Esophagus muscularis mucosa (tissue), 4 donors: ENCODE data around the gene HSPA4. TPM values are rescaled to one million over a fixed set of nuclear protein-coding genes. Genes with fewer than 3 reads are reported as not detected.
"Not testable (repeated sequence)": the region's sequence is repeated elsewhere in the genome, so short reads cannot be mapped to it uniquely, and the experiment has no call there.

Source experiments
- DNase-seq: peaks from one replicate; pipeline ENCODE4 v3.0.0-alpha.2; 2017; ENCODE audit errors: extremely low spot score
- H3K27ac ChIP-seq, 4 donors: fragments of 200-600 bp; sonication (generic); replicated peaks in 1 of 4; 1 replicate in 3 of 4; 2 replicates in 1 of 4; pipeline ENCODE4 v1.5.1; 2016 to 2019; ENCODE audit warnings: mild to moderate bottlenecking in 1 of 4
- H3K27me3 ChIP-seq, 4 donors: fragments of 200-600 bp; sonication (generic); one replicate each; pipeline versions ENCODE4 v1.5.1 to v1.6.0; 2016 to 2019
- H3K36me3 ChIP-seq, 4 donors: fragments of 200-600 bp; sonication (generic); one replicate each; pipeline ENCODE4 v1.5.1; 2016 to 2019
- H3K4me1 ChIP-seq, 4 donors: fragments of 200-600 bp; sonication (generic); one replicate each; pipeline ENCODE4 v1.5.1; 2016 to 2019
- H3K4me3 ChIP-seq, 4 donors: fragments of 200-600 bp; sonication (generic); 1 replicate in 2 of 4; 2 replicates in 2 of 4; pipeline ENCODE4 v1.5.1; 2016 to 2019; ENCODE audit warnings: mild to moderate bottlenecking in 4 of 4, moderate library complexity in 1 of 4
- H3K9me3 ChIP-seq, 4 donors: fragments of 200-600 bp; sonication (generic); 1 replicate in 3 of 4; 2 replicates in 1 of 4; pipeline ENCODE4 v1.5.1; 2016 to 2019
- EP300 ChIP-seq: sonication (generic); formaldehyde crosslinking; IDR thresholded peaks from one replicate; pipeline ENCODE4 v1.6.1; 2017; ENCODE audit warnings: antibody characterized with exemption
- POLR2A ChIP-seq: fragments of 450-650 bp; IDR thresholded peaks from one replicate; pipeline ENCODE4 v1.6.1; 2017; ENCODE audit warnings: antibody characterized with exemption, moderate library complexity, mild to moderate bottlenecking, low read depth
- POLR2AphosphoS5 ChIP-seq, 2 donors: sonication (generic); formaldehyde crosslinking; IDR thresholded peaks; one replicate each; pipeline ENCODE4 v1.6.1; 2017; ENCODE audit warnings: antibody characterized with exemption in 2 of 2
- WGBS: methylation state at CpG from one replicate; pipeline ENCODE4 v1.1.5; 2018; 5-methylcytosine and 5-hydroxymethylcytosine counted together
- intact Hi-C: fragments of 100-400 bp; cut with DNase I; formaldehyde crosslinking; loops from one replicate; pipeline ENCODE4 v1.15.1; 2023
- total RNA-seq, 4 donors: library from RNA; depleted of rRNA; stranded (reverse); fragments of >200 nt; gene quantifications; one replicate each; pipeline versions ENCODE4 v1.1.0 to v1.2.1, GENCODE V29; 2016
- TF ChIP-seq, protein P1 (sequence below), 3 experiments: fragments of 200-600 bp in 2 of 3; fragments of 450-650 bp in 1 of 3; sonication (generic) in 2 of 3; IDR thresholded peaks; one replicate each; pipeline ENCODE4 v1.5.1; 2017 to 2019; ENCODE audit warnings: antibody characterized with exemption in 3 of 3, mild to moderate bottlenecking in 2 of 3, moderate library complexity in 1 of 3

The HSPA4 gene
- total RNA-seq: 10 to 100 TPM; 54.1 to 65.2 (median 55.3) TPM

DNA sequence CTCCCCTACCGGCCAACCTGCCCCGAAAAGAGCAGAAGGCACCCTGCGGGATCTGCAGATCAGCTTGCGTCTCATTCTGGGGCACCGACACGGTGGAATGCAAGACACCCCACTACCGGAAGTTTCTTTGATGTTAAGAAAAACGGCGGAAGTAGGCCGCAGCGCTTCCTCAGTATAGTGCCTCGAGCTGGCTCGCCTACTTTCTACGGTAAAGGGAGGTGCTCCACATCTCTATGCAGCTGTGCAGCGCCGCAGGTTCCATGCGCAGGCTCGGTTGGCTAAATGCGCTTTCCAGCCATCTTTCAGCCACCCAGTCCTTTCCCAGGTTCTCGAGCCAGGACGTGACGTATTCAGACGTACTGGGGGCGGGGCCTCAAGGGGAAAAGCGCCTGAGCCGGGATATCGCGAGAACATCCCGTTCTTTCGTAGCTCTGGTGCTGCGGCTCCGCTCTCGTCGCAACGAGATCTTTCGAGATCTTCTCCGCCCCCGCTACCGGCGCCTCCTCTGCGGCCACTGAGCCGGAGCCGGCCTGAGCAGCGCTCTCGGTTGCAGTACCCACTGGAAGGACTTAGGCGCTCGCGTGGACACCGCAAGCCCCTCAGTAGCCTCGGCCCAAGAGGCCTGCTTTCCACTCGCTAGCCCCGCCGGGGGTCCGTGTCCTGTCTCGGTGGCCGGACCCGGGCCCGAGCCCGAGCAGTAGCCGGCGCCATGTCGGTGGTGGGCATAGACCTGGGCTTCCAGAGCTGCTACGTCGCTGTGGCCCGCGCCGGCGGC, at the start of gene HSPA4:
HSPA4 (plus strand) TSS at position 472 of the 775 bp plus-strand sequence; CDS start at position 710, 238 bp downstream.
- H3K4me3 ChIP-seq: peak within 1 kb of the TSS; percentile 68 to 99 (median 87)
- peak within 1 kb of the TSS; percentile 95 to 99 (median 98) for H3K27ac ChIP-seq

GRCh38 chr5:133006653-133007052, 45.2 kb upstream of the HSPA4 start:
- H3K27me3 ChIP-seq: no peaks in the 10 kb centered on the region
- H3K9me3 ChIP-seq: no peaks in the 10 kb centered on the region
- DNase-seq: no peak
- H3K4me1 ChIP-seq: no peaks in the 10 kb centered on the region
- TF ChIP-seq POLR2AphosphoS5 (IDR thresholded peaks at IDR 0.05) (no peak), POLR2A (no peak), EP300 (no peak)
- TF ChIP-seq, protein P1, sequence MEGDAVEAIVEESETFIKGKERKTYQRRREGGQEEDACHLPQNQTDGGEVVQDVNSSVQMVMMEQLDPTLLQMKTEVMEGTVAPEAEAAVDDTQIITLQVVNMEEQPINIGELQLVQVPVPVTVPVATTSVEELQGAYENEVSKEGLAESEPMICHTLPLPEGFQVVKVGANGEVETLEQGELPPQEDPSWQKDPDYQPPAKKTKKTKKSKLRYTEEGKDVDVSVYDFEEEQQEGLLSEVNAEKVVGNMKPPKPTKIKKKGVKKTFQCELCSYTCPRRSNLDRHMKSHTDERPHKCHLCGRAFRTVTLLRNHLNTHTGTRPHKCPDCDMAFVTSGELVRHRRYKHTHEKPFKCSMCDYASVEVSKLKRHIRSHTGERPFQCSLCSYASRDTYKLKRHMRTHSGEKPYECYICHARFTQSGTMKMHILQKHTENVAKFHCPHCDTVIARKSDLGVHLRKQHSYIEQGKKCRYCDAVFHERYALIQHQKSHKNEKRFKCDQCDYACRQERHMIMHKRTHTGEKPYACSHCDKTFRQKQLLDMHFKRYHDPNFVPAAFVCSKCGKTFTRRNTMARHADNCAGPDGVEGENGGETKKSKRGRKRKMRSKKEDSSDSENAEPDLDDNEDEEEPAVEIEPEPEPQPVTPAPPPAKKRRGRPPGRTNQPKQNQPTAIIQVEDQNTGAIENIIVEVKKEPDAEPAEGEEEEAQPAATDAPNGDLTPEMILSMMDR (IDR thresholded peaks at IDR 0.05): no peak
- H3K36me3 ChIP-seq: peaks cover 17 to 63% (median 39%) of the 10 kb centered on the region in 4 donors
- intact Hi-C loops: no loop called here
- H3K4me3 ChIP-seq: no peak overlapping the region
- 83% methylated on average over 1 of the region's 1 CpG for WGBS
- no peak overlapping the region for H3K27ac ChIP-seq

More for the DNA sequence above, at the start of gene HSPA4:
- WGBS: under 1% methylated on average over 31 of the region's 68 CpGs
- intact Hi-C loops: loop anchor here (5.0 kb wide), 1 partner anchor 89 kb away; the partner anchor contains the start of gene AFF4
- Histone ChIP-seq H3K27me3 (no peaks in the 10 kb centered on the region), H3K4me1 (peaks cover 36 to 71% (median 58%) of the 10 kb centered on the region in 4 donors), H3K36me3 (no peaks in the 10 kb centered on the region), H3K9me3 (no peaks in the 10 kb centered on the region)
- peak; percentile 99 for DNase-seq
- TF ChIP-seq, protein P1 (IDR thresholded peaks at IDR 0.05): peak in 1 of 3 experiments; percentile 11
- TF ChIP-seq EP300 (no peak), POLR2A (peak; percentile 80), POLR2AphosphoS5 (IDR thresholded peaks at IDR 0.05) (peak; percentile 98 to 99)

- peaks cover 9 to 50% (median 27%) of the 10 kb centered on the region in 4 donors for H3K36me3 ChIP-seq
- H3K27me3 ChIP-seq, intact Hi-C loops, DNase-seq, H3K9me3 ChIP-seq, H3K27ac ChIP-seq, H3K4me1 ChIP-seq, H3K4me3 ChIP-seq: not testable (repeated sequence)
- WGBS: 78% methylated on average over 5 of the region's 6 CpGs
Measured at GRCh38 chr5:133008455-133008854, 43.4 kb upstream of the HSPA4 start.

GRCh38 chr5:133015466-133015865, 36.3 kb upstream of the HSPA4 start:
- Histone ChIP-seq H3K4me3 (no peak overlapping the region), H3K9me3 (no peaks in the 10 kb centered on the region), H3K4me1 (no peaks in the 10 kb centered on the region), H3K27ac (no peak overlapping the region), H3K27me3 (no peaks in the 10 kb centered on the region), H3K36me3 (peaks cover 14 to 46% (median 26%) of the 10 kb centered on the region in 4 donors)
- WGBS: 76% methylated on average over 1 of the region's 1 CpG
- DNase-seq: no peak
- intact Hi-C loops: no loop called here
- TF ChIP-seq EP300 (no peak), POLR2AphosphoS5 (IDR thresholded peaks at IDR 0.05) (no peak)

DNA sequence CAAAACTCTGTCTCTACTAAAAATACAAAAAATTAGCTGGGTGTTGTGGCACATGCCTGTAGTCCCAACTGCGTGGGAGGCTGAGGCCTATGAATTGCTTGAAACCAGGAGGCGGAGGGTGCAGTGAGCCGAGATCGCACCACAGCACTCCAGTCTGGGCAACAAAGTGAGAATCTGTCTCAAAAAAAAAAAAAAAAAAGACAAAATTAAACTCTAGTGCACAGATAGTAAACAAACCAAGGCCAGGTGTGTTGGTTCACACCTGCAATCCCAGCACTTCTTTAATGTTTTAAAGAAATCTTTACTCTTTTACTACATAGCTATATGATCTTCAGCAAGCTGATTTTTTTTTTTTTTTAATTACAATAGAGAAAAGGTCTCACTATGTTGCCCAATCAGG, 33.8 kb upstream of the HSPA4 start:
- Histone ChIP-seq H3K4me1 (no peaks in the 10 kb centered on the region), H3K9me3 (no peaks in the 10 kb centered on the region), H3K4me3 (no peak overlapping the region), H3K36me3 (peaks cover 14 to 61% (median 24%) of the 10 kb centered on the region in 4 donors), H3K27ac (no peak overlapping the region), H3K27me3 (no peaks in the 10 kb centered on the region)
- no peak for TF ChIP-seq POLR2A
- intact Hi-C loops: no loop called here
- 100% methylated on average over 4 of the region's 4 CpGs for WGBS
- DNase-seq: no peak

DNA sequence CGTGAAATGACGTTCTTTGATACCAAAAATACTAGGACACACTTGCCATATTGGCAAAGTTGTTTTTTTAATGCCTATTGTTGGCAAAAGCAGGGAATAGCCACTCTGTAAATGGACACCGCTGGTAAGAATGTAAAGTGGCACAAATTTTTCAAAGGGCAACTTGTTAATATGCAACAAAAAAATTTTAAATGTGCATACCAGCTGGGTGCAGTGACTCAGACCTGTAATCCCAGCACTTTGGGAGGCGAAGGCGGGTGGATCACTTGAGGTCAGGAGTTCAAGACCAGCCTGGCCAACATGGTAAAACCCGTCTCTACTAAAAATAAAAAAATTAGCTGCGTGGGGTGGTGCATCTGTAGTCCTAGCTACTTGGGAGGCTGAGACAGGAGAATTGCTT, 32.3 kb upstream of the HSPA4 start:
- intact Hi-C loops: not testable (repeated sequence)
- 94% methylated on average over 7 of the region's 7 CpGs for WGBS

More for the DNA sequence above, 32.3 kb upstream of the HSPA4 start:
- H3K27ac ChIP-seq, H3K9me3 ChIP-seq, H3K4me3 ChIP-seq, DNase-seq, H3K27me3 ChIP-seq: not testable (repeated sequence)
- Histone ChIP-seq H3K4me1 (peaks cover 0 to 10% (median 2%) of the 10 kb centered on the region in 4 donors), H3K36me3 (peaks cover 14 to 58% (median 28%) of the 10 kb centered on the region in 4 donors)
